NCI-H82 treated with DMSO at 0.1 percent for 48 hours (cell line): ENCODE measurements around the gene USP40.

ENCODE experiments used
- DNase-seq: peaks from one replicate; lab custom pipeline; 2025; ENCODE audit not compliant: unreplicated experiment; lab: John Stamatoyannopoulos, UW

The USP40 gene

GRCh38 chr2:233476063-233476410, 90.5 kb downstream of the USP40 start:
- no peak for DNase-seq

DNA sequence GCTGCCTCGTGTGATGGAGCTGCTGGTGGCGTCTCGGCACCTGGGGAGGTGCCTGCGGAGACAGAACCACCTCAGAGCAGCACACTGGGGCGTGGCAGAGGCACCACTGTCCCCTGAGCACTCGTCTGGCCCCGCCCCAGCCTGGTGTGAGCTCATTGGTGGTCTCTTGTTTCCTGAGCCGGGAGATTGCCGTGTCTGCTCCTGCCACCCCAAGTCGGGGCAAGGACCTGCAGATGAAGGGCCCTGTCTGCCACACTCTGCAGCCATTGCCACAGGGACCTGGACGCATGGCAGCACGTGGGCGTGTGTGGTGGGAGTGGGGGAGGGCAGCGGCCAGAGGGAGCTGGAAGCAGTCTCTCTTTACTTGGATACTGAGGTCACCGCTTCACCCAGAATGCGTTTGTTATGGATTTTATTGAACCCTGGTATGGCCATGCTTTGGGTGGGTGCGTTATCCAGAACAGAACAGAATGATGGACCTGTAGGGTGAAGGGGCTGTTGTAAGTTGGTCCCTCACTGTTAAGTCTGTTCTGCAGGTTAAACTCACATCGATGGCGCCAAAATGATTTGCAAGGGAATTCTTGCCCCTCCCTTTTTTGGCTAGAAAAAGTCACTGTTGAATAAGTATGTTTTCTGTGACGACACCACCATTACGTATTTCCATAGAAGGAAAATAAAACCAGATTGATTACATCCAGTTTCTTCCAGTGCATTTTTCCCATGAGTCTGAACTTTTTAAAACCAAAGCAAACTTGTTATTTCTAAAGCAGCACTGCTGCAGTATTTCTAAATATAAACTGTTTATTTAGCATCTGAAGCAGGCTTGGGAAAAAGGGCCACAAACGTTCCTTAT, 92.0 kb downstream of the USP40 start:
- DNase-seq, result no peak

DNA sequence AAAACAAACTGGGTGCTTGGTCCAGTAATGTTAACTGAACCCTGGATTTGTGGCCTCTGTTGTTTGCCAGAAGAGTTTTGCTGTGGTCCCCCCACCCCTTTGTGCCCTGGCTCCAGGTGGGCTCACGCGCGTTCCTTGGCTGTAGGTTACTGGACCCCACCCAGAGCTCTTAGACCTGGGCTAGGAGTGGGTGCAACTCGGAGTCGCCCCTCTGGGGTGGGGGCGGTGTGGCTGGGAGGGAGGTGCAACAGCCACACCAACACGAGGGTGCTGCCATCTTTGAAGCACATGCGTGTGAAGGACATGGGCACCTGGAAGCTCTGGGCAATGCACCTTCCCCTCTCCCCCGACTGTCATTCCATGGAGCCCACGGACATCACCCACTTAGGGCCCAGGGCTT, 92.7 kb downstream of the USP40 start:
- no peak for DNase-seq

- no peak for DNase-seq
These were observed 93.2 kb downstream of the USP40 start for GRCh38 chr2:233473386-233473791.

DNA sequence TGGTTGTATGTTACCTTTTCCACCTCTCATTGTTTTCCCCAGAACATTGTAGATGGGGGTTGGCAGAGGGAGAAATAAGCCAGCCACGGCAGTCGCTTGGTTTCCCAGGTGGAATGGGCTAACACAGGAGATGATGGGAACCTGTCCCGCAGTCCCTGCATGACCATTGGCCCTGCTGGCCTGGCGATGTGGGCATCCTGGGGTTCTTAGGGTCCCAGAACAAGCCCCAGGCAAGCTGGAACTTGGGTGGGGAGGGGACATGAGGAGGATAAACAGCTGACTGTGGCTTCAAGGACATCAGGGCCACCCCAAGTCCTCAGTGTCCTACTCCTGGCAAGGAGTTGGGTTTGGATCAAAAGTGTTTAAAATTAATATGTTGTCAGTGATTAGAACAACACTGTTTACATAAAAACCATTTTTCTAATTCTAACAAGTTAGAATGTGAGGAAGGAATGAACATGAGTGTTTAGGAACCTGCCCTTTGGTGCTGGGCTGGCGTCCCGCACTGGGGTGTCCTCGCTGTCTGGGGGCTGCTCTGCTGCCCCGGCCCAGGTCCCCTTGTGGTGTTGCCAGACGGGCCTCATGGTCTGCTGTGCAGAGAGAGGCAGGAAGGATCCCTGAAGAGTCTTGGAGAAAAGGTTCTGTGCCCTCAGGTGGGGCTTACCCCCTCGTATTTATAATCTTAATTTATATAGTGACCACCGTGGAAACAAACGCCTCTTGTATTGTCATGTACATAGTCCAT, 95.1 kb downstream of the USP40 start:
- DNase-seq, result no peak

- no peak for DNase-seq
These were observed 95.7 kb downstream of the USP40 start for GRCh38 chr2:233470839-233471238.

GRCh38 chr2:233470011-233470687, 96.4 kb downstream of the USP40 start:
- DNase-seq, result no peak

GRCh38 chr2:233469261-233470010, 97.1 kb downstream of the USP40 start:
- no peak for DNase-seq

DNA sequence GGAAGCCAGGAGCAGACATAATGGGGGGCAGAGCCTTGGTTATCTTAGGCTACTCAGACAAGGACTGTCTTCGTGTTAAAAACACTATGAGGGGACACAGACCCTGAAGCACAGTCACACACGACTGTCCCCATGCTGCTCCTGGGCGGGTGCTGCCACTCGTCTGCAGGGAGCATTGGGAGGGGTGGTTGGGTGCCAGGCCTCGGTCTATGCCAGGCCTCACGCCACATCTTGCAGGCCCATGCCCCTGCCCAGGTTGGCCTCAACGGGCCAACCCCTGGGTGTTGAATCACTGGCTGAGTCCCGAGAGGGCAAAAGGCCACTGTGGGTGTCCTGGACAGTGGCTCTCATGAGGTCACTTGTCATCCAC, 97.9 kb downstream of the USP40 start:
- no peak for DNase-seq

- no peak for DNase-seq
These were observed 98.4 kb downstream of the USP40 start for GRCh38 chr2:233468047-233468740.

DNA sequence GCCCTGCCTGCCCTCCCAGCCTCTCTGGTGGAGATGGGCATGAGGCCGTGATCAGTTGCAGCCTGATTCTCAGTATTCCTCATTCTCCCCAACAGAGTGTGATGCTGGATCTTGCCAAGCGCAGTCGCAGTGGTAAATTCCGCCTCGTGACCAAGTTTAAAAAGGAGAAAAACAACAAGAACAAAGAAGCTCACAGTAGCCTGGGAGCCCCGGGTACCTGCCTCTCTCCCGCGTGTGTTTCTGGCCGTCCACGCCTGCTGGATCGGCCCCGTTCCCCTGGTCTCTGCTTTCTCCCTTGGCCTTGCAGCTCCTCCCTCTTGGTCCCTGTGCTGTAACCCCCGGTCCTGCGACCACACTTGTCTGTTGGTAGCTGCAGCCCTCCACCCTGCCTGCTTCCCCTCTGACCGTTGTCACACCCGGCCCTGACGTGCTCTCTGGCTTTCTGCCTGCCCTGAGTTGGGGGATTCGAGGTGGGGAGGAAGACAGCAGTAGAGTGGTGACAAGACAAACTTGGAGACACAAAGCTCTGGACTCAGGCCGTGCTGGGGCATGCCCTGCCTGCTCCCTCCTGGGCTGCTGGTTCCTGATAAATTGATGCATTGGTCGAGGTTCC, 99.5 kb downstream of the USP40 start:
- no peak for DNase-seq

- DNase-seq, result no peak
These were observed 101.9 kb downstream of the USP40 start for GRCh38 chr2:233464531-233465240.

- DNase-seq, result no peak
These were observed 102.5 kb downstream of the USP40 start for GRCh38 chr2:233464056-233464455.

- no peak for DNase-seq
These were observed 103.0 kb downstream of the USP40 start for GRCh38 chr2:233463586-233463985.

GRCh38 chr2:233462826-233463470, 103.6 kb downstream of the USP40 start:
- DNase-seq, result no peak

DNA sequence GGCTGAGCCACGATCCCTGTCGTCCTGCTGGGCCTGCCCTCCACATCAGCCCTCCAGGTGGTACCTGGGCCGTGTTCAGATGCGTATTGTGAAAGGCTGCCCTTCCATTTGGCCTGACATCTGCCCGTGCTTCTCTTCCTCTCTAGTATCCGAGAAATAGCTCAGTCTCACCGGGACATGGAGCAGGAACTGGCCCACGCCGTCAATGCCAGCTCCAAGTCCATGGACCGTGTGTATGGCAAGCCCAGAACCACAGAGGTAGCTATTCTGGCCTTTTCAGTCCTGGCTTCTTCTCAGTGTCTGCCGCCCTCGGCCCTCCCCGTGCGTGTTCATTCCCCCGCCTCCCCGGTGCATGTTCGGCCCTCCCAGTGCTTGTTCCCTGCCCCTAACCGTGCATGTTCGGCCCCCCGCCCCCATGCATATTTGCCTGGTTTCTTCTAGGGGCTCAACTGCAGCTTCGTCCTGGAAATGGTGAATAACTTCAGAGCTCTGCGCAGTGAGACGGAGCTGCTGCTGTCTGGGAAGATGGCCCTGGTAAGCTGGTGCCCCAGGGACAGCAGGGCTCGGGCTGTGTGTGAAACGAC, 104.3 kb downstream of the USP40 start:
- no peak for DNase-seq

DNA sequence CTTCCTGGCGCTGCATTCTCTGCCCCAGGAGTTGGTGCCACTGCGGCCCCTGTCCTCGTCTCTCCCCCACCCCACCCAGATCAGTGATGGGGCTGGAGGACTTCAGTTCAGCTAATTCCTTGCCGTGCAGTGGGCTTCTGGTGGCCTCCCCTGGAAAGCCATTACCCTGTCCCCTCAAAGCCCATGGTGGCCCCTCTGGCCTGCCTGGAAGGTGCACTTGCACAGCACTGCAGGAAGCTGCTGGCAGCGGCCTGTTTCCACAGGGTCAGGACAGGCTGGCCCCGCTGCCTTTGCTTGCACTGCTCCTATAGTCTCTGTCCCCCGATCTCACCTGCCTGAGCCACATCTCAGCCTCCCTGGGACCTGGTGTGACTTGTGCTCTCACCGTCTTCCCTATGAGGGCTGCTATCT, 105.1 kb downstream of the USP40 start:
- no peak for DNase-seq

- DNase-seq, result no peak
These were observed 105.7 kb downstream of the USP40 start for GRCh38 chr2:233460726-233461441.
